ENCODE measurements around the gene ZNF750.

GRCh38 chr17:82875407-82875856, 35.6 kb upstream of the ZNF750 start:
- TF ChIP-seq CTCF (IDR thresholded peaks at IDR 0.05): peak in 1 of 4 experiments; percentile 9
- peak; percentile 50 for TF ChIP-seq POLR2A (IDR thresholded peaks at IDR 0.05)
- TF ChIP-seq POLR2AphosphoS5 (IDR thresholded peaks at IDR 0.05): peak; percentile 71
